Activated naive CD4-positive, alpha-beta T cell treated with anti-CD3 and anti-CD28 coated beads, Interleukin-2, amount 10 ng/mL, durations not matched to agents 7 days and 5 days (primary cell): Measurements from ENCODE around the gene TXNL4A.

ENCODE experiments used
- CTCF ChIA-PET: fragments of 350-600 bp; sonication (Branson Sonifier 250); formaldehyde crosslinking; loops from one replicate; lab custom pipeline; 2021; ENCODE audit warnings: antibody characterized with exemption; lab: Charles Lee
- DNase-seq: peaks from one replicate; pipeline ENCODE4 v3.0.0-alpha.2; 2020
- H3K27ac Mint-ChIP-seq: one replicate; pipeline ENCODE4 v1.8.0; 2021; ENCODE audit warnings: mild to moderate bottlenecking, moderate library complexity, mixed read lengths
- H3K27me3 Mint-ChIP-seq: one replicate; pipeline ENCODE4 v1.8.0; 2021; ENCODE audit warnings: mild to moderate bottlenecking, mixed read lengths
- H3K36me3 Mint-ChIP-seq: one replicate; pipeline ENCODE4 v1.8.0; 2021; ENCODE audit warnings: mixed read lengths
- H3K4me1 Mint-ChIP-seq: one replicate; pipeline ENCODE4 v1.8.0; 2021; ENCODE audit warnings: mixed read lengths
- H3K4me3 Mint-ChIP-seq: one replicate; pipeline ENCODE4 v1.8.0; 2021; ENCODE audit warnings: mild to moderate bottlenecking, moderate library complexity, mixed read lengths
- H3K9me3 Mint-ChIP-seq: one replicate; pipeline ENCODE4 v1.8.0; 2021; ENCODE audit warnings: mixed read lengths

The TXNL4A gene

DNA sequence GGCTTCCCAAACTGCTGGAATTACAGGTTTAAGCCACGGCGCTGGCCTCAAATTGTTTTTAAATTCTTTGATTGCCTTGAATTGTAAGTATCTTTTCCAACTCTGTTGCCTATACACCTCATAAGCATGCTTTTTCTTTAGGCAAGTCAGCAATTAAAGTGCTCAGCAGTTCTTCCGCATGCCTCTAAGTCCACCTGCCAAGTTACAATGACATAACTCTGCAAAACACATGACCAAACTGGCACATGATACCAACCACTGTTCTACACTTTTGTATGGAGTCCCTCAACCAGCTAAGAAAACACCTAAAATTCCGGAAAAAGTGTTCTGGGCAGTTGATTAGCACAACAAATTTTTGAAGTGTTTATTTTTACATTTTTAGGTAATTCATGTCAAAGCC, 5.1 kb downstream of the TXNL4A start:
- Mint-ChIP-seq H3K36me3 (peaks cover 32% of the 10 kb centered on the region), H3K27ac (no peak overlapping the region), H3K27me3 (no peaks in the 10 kb centered on the region), H3K4me3 (no peak overlapping the region), H3K9me3 (no peaks in the 10 kb centered on the region), H3K4me1 (peaks cover 67% of the 10 kb centered on the region)
- CTCF ChIA-PET = interaction anchor here (1.0 to 1.9 kb wide), 2 partner anchors 29 to 127 kb away, joined by 4 read pairs; no protein-coding TSS in a partner anchor
- no peak for DNase-seq

DNA sequence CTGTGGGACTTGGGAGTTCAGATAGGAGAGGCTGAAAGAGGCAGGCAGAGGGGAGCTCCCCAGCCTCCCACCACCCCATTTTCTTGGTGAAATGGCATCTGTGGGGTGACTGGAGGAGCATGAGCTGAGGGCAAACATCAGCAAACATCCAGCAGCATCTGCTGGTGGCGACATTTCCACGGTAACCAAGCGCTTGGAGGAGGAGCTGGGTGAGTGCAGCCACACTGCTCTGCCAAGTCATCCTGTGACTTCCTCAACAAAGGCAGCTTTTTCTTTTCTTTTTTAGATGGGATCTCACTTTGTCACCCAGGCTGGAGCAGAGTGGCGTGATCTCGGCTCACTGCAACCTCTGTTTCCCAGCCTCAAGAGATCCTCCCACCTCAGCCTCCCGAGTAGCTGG, 5.6 kb downstream of the TXNL4A start:
- Mint-ChIP-seq H3K4me1 (peaks cover 66% of the 10 kb centered on the region), H3K27me3 (no peaks in the 10 kb centered on the region), H3K9me3 (no peaks in the 10 kb centered on the region), H3K36me3 (peaks cover 35% of the 10 kb centered on the region), H3K4me3 (no peak overlapping the region), H3K27ac (no peak overlapping the region)
- CTCF ChIA-PET = interaction anchor here (1.0 to 1.9 kb wide), 2 partner anchors 28 to 128 kb away, joined by 4 read pairs; no protein-coding TSS in a partner anchor
- peak; percentile 37 for DNase-seq

DNA sequence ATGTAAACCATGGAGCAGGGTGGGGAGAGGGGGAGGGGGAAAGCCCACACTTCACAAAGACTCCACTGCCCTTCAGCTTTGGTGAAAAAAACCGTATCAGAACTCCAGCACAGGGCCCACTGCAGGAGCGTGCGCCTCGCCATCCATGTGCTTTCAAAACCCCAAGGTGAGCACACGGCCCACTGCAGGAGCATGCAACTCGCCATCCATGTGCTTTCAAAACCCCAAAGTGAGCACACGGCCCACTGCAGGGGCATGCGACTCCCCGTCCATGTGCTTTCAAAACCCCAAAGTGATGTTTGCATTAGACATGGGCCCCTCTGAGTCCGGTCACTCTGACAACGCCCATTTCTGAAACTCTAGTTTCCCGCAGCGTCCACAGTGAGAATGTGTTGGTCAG, 7.8 kb downstream of the TXNL4A start:
- CTCF ChIA-PET = no interaction called here
- Mint-ChIP-seq H3K4me1 (peaks cover 50% of the 10 kb centered on the region), H3K27me3 (no peaks in the 10 kb centered on the region), H3K36me3 (peaks cover 34% of the 10 kb centered on the region), H3K27ac (no peak overlapping the region), H3K4me3 (no peak overlapping the region), H3K9me3 (no peaks in the 10 kb centered on the region)
- no peak for DNase-seq

DNA sequence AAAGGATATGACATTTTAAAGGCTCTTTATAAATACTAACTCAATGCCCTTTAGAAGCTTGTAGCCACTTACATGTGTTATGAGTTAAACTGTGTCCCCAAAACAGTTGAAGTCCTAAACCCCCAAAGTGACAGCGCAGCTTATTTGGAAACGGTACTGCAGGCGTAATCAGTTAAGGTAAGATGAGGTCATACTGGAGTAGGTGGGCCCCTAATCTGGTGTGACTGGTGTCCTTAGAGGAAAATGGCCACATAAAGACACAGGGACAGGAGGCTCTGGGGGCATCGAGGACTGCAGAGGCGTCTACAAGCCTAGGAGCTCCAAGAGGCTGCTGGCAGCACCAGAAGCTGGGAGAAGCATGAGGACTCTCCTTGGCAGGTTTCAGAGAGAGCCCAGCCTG, 8.5 kb downstream of the TXNL4A start:
- Mint-ChIP-seq H3K36me3 (peaks cover 34% of the 10 kb centered on the region), H3K9me3 (no peaks in the 10 kb centered on the region), H3K27me3 (no peaks in the 10 kb centered on the region), H3K4me1 (peaks cover 43% of the 10 kb centered on the region), H3K27ac (no peak overlapping the region), H3K4me3 (no peak overlapping the region)
- CTCF ChIA-PET = no interaction called here
- no peak for DNase-seq

DNA sequence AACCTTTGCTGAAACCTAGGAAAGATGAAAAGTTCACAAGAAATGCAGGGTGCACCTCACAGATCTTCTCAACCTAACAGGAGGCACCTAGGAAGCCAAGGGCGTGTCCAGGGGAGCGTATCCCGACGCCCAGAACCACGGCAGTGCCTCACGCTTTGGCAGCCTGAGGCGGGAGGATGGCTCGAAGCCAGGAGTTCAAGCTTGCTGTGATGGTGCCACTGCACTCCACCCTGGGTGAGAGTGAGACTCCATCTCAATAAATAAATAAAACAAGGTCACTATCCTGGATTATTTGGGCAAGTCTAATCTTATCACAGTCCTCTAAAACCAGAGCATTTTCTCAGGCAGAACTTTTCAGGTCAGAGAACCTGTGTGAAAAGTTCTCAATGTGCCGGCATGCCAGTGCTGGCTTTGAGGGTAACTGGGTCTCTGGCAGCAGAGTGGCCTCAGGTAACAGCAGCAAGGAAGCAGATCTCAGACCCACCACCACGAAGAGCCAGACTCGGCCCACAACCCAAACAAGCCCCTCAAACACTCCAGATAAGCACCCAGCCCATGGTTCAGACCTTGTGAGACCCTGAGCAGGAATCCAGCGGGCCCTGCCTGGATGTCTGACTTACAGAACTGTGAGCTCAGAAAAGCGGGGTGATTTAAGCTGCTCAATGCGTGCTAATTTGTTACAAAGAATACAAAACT, 12.2 kb downstream of the TXNL4A start:
- CTCF ChIA-PET = no interaction called here
- H3K27me3 Mint-ChIP-seq = no peaks in the 10 kb centered on the region
- H3K4me1 Mint-ChIP-seq = peaks cover 9% of the 10 kb centered on the region
- no peaks in the 10 kb centered on the region for H3K9me3 Mint-ChIP-seq
- DNase-seq = no peak
- H3K4me3 Mint-ChIP-seq = no peak overlapping the region
- H3K36me3 Mint-ChIP-seq = peaks cover 42% of the 10 kb centered on the region
- peak overlapping the region; percentile 42 for H3K27ac Mint-ChIP-seq

DNA sequence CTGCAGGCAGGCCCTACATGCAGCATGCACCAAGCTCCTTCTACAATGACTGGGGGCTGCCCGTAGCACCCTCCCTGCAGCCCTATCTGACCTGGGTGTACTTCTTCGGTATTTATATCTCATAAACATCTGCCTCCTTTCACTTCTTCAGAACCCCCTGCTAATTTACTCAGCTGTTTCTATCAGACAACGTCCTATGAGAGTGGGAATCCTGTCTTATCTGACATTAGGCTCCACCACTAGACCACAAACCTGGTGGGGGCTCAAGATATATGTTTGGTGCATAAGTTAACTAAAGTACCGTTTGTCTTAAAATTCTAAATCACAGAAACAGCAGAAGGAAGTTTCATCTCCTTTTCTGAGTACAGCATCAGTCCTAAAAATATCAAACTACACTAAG, 13.3 kb downstream of the TXNL4A start:
- CTCF ChIA-PET = no interaction called here
- no peak for DNase-seq
- Mint-ChIP-seq H3K36me3 (peaks cover 51% of the 10 kb centered on the region), H3K4me1 (peaks cover 6% of the 10 kb centered on the region), H3K27me3 (no peaks in the 10 kb centered on the region), H3K27ac (no peak overlapping the region), H3K4me3 (no peak overlapping the region), H3K9me3 (no peaks in the 10 kb centered on the region)

DNA sequence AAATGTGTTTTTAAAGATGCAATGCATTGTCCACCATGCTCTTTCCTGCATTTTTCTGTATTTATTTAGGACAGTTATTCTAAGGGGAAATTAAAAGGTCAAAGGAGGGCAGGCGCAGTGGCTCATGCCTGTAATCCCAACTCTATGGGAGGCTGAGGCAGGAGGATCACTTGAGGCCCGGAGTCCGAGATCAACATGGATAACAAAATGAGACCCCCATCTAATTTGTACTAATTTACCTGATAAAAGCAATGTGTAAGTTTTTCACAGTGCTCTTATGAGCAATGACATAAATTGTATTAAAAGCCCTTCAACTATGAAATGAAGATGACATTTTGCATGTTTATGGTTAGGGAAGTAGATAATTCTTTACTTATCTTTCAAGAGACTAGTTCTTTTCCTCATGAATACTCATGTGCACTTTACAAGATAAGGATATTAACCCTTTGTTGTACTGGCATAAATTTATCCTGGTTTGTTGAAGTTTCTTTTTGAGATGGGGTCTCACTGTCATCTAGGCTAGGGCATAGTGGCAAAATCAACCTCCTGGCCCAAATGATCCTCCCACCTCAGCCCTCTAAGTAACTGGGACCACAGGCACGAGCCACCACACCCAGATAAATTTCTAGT, 14.2 kb downstream of the TXNL4A start:
- no peaks in the 10 kb centered on the region for H3K9me3 Mint-ChIP-seq
- DNase-seq = no peak
- CTCF ChIA-PET = no interaction called here
- H3K4me1 Mint-ChIP-seq = peaks cover 3% of the 10 kb centered on the region
- peaks cover 49% of the 10 kb centered on the region for H3K36me3 Mint-ChIP-seq
- no peaks in the 10 kb centered on the region for H3K27me3 Mint-ChIP-seq
- no peak overlapping the region for H3K4me3 Mint-ChIP-seq
- peak overlapping the region; percentile 38 for H3K27ac Mint-ChIP-seq

DNA sequence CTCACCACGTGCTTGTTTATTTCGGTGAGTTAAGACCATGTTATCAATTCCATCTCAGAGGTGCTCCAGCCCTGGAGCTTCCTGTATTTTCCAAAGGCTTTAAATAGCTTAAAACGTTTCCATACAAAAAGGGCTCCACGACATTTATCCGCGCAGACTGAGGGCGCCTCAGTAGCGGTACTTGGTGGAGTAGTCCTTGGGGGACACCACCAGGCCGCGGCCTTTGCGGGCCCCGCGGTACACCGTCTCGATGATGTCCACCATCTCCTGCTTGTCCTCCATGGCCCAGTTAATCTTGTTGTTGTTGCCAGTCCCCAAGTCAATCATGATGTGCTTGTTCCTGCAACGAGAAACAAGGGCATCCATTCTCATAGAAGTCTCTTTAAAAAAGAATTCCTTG, 14.8 kb downstream of the TXNL4A start:
- H3K4me1 Mint-ChIP-seq = peaks cover 4% of the 10 kb centered on the region
- H3K27me3 Mint-ChIP-seq = no peaks in the 10 kb centered on the region
- no peaks in the 10 kb centered on the region for H3K9me3 Mint-ChIP-seq
- H3K36me3 Mint-ChIP-seq = peaks cover 49% of the 10 kb centered on the region
- no peak overlapping the region for H3K4me3 Mint-ChIP-seq
- DNase-seq = no peak
- peak overlapping the region; percentile 38 for H3K27ac Mint-ChIP-seq
- CTCF ChIA-PET = no interaction called here

DNA sequence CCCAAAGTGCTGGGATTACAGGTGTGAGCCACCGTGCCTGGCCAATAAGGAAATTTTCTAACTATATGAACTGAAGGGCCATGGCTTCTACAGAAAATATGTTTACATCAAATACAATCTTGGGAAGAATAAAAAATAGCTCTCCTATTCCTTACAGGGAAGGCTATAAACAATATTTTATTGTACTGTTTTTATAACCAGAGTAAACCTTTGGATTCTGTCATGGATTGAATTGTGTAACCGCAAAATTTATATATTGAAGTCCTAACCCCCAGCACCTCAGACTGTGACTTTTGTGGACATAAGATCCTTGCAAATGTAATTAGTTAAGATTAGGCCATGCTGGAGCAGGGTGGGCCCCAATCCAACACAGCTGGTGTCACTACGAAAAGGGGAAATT, 15.6 kb downstream of the TXNL4A start:
- Mint-ChIP-seq H3K4me3 (no peak overlapping the region), H3K27ac (no peak overlapping the region), H3K27me3 (no peaks in the 10 kb centered on the region), H3K4me1 (peaks cover 10% of the 10 kb centered on the region), H3K36me3 (peaks cover 45% of the 10 kb centered on the region), H3K9me3 (no peaks in the 10 kb centered on the region)
- CTCF ChIA-PET = no interaction called here
- DNase-seq = no peak

DNA sequence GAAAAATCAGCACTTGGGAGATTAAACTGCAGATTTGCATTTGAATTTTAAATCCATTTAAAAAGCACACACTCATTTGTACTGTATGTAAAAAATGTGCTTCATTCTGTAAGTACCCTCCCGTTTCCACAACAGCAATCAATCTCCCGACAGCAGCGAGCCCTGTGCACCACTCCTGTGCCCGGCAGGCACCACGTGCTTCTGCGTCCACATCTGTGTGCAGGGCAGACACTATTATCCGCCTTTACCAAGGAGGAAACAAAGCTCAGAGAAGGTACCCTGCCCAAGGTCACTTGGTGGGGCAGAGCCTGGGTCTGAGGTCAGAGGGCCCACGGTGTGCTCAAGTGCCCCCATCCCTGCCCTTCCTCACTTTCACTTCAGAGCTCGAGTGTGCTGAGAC, 16.4 kb downstream of the TXNL4A start:
- Mint-ChIP-seq H3K27ac (no peak overlapping the region), H3K9me3 (no peaks in the 10 kb centered on the region), H3K4me1 (peaks cover 16% of the 10 kb centered on the region), H3K4me3 (no peak overlapping the region), H3K36me3 (peaks cover 47% of the 10 kb centered on the region), H3K27me3 (no peaks in the 10 kb centered on the region)
- no peak for DNase-seq
- CTCF ChIA-PET = no interaction called here

DNA sequence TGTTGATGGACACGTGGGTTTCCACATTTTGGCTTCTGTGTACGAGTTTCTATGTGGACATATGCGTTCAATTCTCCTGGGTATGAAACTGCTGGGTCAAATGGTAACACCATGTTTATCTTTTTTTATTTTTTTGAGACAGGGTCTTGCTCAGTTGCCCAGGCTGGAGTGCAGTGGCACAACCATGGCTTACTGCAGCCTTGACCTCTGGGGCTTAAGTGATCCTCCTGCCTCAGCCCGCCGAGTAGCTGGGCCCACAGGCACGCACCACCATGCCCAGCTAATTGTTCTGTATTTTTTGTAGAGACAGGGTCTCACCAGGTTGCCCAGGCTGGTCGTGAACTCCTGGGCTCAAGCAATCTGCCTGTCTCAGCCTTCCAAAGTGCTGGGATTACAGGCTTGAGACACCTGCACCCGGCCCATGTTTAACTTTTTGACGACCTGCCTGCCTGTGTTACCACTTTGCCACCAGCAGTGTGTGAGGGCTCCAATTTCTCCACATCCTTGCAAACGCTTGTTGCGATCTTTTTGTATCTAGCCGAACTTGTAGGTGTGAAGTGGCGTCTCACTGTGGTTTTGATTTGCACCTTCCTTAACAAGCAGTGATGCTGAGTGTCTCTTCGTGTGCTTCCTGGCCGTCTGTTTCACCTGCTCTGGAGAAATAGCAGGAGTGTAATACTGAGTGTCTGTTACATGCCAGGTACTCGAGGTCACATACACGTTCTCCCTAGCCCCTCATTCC, 17.0 kb downstream of the TXNL4A start:
- no peak for DNase-seq
- H3K4me1 Mint-ChIP-seq = peaks cover 16% of the 10 kb centered on the region
- H3K9me3 Mint-ChIP-seq = no peaks in the 10 kb centered on the region
- no peak overlapping the region for H3K4me3 Mint-ChIP-seq
- peak overlapping the region; percentile 25 for H3K27ac Mint-ChIP-seq
- peaks cover 47% of the 10 kb centered on the region for H3K36me3 Mint-ChIP-seq
- no peaks in the 10 kb centered on the region for H3K27me3 Mint-ChIP-seq
- CTCF ChIA-PET = no interaction called here

DNA sequence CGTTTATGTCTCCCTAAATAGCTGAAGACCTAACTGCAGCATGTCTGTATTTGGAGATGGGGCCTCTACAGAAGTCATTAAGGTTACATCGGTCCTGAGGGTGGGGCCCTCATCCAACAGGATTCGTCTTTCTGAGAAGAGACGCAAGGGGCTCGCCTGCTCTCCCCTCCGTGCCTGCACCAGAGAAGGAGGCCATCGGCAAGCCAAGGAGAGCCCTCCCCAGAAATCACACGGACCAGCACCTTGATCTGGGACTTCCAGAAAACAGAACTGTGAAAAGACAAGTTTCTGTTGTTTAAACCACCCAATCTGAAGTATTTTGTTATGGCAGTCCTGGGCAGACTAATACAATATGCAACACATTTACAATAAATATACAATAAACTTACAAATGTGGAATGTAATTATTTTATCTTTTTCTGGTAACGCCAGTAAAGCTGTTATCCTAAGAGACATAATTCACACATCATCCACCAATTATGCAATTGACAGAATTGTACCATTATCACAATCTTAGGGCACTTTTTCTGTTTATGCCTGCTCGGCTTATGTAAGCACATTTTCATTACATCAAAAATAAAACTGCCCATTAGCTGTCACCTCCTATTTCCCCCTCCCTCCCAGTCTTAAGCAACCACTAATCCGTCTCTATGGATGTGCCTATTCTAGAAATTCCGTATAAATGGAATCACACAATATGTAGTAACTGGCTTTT, 17.8 kb downstream of the TXNL4A start:
- Mint-ChIP-seq H3K27me3 (no peaks in the 10 kb centered on the region), H3K27ac (no peak overlapping the region), H3K4me1 (peaks cover 17% of the 10 kb centered on the region), H3K9me3 (no peaks in the 10 kb centered on the region), H3K4me3 (no peak overlapping the region), H3K36me3 (peaks cover 42% of the 10 kb centered on the region)
- DNase-seq = no peak
- CTCF ChIA-PET = no interaction called here

DNA sequence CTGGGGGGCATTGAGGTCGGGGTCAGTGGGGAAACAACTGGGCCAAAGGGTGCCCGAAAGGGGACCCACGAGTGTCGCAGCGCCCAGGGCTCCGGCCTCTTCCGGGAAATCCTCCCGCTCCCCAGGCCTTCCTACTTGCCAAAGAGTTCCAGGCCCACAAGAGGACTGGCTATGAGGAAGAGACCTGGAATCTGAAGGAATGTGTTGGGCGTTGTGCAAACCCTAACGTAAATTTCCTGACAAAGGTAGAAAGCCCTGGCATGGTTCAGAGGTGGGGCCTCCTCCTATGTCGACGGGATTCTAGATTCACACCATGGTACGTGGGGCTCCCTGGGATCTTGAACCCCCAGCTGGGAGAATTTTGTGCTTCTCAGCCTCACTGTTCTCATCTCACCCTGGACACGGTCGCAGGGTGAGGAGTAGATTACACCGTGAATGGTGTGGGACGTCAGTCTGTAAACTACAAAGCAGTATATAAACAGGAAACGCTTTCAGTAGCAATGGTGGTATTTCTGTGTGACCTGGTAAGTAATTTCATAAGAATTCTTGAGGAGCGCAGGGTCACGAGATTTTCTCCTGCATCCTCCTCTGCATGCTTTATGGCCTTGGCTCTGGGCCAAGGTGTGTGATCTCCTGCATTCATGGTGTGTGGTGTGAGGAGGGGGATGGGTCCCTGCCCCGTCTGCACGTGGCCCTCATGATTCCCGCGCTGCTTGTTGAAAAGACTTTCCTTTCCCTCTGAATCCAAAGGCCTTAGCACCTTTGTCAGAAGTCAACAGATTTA, 23.1 kb downstream of the TXNL4A start:
- CTCF ChIA-PET = no interaction called here
- peaks cover 7% of the 10 kb centered on the region for H3K36me3 Mint-ChIP-seq
- H3K4me3 Mint-ChIP-seq = peak overlapping the region; percentile 79
- peak overlapping the region; percentile 92 for H3K27ac Mint-ChIP-seq
- peak; percentile 39 for DNase-seq
- peaks cover 17% of the 10 kb centered on the region for H3K27me3 Mint-ChIP-seq
- H3K4me1 Mint-ChIP-seq = peaks cover 37% of the 10 kb centered on the region
- no peaks in the 10 kb centered on the region for H3K9me3 Mint-ChIP-seq
